Stimulated activated CD4-positive, alpha-beta T cell treated with anti-CD3 and anti-CD28 coated beads, Interleukin-2, amount 100 ng/mL, for 24 hours (primary cell): Measurements from ENCODE around the gene TMC3.
"Not testable (repeated sequence)": the region's sequence is repeated elsewhere in the genome, so short reads cannot be mapped to it uniquely, and the experiment has no call there.

Experiments
- DNase-seq, 2 donors: peaks; one replicate each; pipeline ENCODE4 v3.0.0-alpha.2; 2020

TMC3 gene

GRCh38 chr15:81343371-81343770 lies 30.6 kb downstream of the TMC3 start:
- DNase-seq = no peak

DNA sequence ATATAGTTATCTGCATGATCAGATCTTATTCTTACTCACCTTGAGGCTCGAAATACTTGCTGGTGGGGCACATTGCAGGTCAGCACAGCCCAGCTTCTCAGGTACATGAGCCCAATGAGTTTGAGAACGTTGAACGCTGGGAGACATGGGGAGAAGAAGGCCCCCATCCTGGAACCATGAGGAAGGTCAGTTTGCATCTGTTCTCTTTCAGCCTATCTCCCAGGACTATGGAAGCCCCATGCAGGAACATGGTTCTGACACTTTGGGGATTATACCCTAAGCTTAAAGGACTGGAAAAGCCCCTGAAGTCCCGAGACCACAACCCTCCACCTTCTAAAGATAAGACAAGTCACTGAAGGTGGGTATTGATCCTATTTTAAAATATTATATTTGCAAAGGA lies 32.7 kb downstream of the TMC3 start:
- DNase-seq = no peak

DNA sequence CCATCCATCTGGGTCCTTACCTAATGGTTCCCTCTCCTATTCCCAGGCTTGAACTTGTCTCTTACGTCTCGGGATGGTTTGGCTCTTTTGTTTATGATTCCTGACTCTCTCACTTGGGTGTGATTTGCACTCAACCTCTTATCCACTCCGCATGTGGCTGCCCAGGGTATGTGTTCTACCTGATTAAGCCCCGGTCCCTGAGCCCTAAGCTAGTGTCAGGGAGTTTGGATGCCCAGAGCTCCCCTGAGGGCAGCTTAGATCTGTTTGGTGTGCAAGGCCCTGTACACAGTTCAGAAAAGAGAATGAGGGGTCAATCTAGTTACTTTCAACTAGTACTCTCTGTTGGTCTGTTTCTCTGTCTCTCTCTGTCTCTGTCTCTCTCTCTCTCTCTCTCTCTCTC lies 34.2 kb downstream of the TMC3 start:
- DNase-seq = no peak

- no peak for DNase-seq
These were observed 34.7 kb downstream of the TMC3 start for GRCh38 chr15:81339321-81339720.

- DNase-seq = no peak
These were observed 35.6 kb downstream of the TMC3 start for GRCh38 chr15:81338170-81339007.

DNA sequence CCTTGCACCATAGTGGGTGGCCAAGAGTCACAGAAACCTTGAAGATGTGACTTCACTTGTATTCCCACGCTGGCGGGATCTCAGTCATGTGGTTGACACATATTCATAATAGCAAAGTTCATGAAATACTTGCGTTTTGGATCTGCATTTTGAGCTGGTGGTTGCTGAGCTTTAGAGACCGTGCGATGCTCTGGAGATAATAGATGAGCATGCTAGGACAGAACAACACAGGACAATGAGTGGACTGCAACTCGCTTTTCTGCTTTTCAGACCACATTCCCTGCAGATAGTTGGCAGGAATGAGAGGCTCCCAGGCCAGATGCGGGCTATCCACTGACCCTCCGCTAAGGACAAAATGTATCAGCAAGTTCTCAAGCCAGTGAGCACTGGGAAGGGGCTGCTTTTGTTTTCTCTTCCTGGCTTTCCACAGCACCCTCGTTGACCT lies 36.3 kb downstream of the TMC3 start:
- DNase-seq = no peak

DNA sequence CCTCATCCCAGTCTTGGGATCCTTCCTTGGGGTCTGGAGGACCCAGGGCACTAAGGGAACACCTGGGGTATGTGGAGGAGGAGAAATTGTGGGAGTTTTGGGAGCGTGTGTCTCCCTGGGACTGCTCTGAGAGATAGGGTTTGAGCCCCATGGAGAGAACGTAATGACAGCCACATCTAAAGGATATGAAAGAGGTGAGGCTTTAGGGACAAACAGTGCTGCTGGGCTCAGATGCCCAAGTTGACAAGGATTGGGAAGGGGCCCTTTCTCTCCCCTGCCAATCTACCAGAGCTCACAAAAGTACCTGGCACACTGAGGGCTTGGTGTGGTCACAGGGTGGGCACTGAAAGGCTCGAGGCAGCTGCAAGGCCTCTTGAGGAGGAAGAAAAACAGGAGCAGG lies 36.8 kb downstream of the TMC3 start:
- no peak for DNase-seq

- DNase-seq = peak; percentile 33 to 42
These were observed 37.4 kb downstream of the TMC3 start for GRCh38 chr15:81336568-81336967.

DNA sequence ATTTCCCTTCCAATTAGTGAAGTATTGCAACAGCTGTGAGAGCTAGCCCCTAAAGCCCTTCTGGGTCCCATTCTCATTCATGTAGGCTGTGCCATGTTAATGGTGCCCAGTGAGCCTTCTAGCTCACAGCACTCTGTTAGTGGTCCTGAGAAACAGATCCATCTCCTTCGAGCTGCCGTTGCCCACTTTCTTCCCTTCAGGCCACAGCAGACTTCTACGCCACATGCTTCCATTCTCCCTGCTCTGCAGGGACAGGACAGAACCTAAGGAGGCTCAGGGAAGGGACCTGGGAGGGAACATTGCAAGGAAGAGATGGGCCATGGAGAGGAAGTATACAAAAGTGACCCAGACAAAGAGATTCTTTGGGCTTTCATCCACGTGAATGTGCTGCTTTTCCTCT lies 38.4 kb downstream of the TMC3 start:
- no peak for DNase-seq

DNA sequence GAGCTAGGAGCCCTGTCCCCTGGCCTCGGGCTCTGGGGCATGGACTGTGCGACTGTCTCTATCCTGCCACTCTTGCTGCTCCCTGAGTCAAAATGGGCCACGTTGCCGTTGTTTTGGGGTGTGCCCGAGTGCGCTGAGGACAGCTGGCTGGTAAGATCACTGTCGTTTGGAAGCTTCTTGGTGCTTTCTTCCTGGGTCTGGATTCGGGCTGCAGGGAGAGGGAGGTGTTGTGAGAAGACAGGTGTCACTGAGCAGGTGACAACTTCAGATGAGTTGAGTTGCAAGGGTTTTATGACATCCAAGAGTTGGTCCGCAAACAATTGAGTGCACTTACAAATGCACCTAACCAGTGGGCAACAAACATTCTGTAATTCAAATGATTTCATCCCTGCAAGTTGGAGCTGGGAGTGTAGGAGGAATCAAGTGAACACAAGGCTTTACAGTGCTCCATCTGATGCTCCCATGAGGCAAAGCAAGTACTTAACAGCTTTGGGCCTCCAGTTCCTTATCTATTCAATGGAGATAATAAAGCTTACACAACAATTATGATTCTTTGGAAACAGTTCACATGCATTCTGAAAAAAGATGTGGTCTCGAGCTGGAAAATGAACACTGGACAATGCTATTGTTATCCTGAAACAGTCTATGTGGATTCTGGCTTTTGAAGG lies 39.1 kb downstream of the TMC3 start:
- DNase-seq = no peak

DNA sequence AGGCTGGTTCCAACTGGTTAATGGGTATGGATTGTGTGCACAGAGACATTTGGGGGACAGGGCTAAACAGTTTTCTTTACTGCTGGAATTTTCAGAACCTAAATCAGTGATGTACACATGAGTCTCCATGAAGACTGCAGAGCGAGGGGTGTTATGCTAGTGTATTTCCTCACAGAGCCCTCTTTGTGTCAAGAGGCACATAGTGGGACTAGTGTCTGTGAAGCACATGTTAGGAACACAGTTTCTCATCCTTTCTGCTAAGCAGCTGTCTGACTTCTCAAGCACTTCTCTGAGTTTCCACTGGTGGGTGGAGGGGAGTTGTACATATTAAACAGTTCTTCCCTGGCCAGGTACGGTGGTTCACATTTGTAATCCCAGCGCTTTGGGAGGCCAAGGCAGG lies 40.6 kb downstream of the TMC3 start:
- no peak for DNase-seq

GRCh38 chr15:81332326-81332725 lies 41.7 kb downstream of the TMC3 start:
- no peak for DNase-seq

DNA sequence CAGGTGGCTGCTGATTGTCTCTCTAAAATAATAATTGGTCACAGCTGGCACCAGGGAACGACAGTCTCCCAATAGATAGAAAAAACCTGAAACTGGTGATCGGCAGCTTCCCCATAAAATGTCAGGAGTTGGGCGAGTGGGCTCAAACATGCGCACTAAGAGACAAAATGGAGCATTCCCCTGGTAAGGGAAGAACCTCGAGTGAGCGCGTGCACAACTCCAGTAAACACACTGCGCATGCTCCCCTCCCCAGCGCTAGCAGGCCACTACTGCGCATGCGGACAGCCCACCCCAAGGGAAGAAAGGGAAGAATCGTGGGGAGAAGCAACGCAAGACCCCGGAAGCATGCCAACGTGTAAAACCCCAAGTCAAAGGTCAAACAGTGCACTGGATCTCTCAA lies 42.4 kb downstream of the TMC3 start:
- no peak for DNase-seq

DNA sequence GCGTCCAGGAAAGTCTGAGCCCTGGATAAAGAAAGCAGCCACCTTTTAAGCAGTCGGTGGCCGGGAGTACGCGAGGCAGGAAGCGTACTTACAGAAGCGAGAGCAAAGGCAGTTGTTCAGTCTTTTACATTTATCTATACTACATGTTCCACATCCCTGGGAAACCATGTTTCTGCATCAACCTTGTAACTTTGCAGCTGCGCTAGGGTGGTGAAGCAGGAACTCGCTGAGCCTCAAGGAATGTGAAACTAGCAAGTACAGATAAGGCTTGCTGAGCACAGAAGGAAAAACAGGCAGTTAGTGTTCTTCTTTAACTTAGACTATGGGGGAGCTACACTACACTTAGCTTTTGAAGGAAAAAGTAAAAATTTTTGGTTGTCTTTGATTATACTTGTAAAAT lies 42.9 kb downstream of the TMC3 start:
- not testable (repeated sequence) for DNase-seq

DNA sequence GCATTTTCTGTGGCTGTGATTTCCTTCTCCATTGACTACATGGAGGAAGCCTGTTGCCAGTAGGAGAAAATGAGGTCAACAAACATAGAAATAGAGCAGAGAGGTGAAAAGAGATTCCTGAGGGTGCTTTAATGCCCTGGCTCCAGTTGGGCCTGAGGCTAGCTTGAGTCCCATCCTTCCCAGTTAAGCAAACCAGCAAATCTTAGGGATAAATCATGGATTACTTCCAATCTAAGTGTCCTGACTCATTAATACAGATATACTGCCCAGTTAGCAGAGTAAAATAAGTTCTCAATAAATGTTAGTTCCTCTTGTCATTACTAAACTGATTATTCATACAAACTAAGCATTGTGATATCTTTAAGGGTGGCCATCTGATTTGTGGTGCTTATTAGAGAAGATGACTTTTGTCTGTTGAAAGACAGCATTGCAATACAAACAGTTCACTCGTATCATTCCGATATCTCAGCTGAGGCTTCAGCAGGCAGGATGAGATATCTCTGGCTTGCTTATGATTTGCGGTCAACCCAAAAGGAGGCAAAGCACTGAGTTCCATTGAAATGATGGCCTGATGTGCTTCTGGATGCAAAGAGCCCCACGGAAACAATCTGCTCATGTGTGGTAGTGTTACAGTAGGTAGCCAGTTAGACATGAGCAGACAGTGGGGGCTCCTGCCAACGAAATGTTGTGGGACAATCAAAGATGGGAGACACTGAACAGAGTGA lies 43.5 kb downstream of the TMC3 start:
- no peak for DNase-seq

- no peak for DNase-seq
These were observed 44.6 kb downstream of the TMC3 start for GRCh38 chr15:81329446-81329845.

DNA sequence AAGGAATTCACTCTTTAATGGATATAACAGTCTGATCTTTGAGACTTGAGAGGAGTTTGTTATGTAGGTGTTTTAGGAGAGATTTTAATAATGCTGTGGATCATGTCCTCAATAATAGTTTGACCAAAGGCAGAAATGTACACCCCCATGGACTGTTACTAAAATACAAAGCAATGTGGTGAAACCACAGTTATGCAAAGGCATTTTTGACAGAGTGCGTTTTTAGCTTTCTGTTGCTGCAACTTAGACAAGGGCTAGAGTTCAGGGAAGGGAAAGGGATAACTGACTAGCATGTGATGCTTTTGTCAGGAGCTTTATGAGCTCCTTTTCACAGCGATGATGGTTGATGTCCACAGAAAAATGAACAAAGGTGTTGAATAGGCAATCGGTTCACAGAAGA lies 46.5 kb downstream of the TMC3 start:
- DNase-seq = no peak

DNA sequence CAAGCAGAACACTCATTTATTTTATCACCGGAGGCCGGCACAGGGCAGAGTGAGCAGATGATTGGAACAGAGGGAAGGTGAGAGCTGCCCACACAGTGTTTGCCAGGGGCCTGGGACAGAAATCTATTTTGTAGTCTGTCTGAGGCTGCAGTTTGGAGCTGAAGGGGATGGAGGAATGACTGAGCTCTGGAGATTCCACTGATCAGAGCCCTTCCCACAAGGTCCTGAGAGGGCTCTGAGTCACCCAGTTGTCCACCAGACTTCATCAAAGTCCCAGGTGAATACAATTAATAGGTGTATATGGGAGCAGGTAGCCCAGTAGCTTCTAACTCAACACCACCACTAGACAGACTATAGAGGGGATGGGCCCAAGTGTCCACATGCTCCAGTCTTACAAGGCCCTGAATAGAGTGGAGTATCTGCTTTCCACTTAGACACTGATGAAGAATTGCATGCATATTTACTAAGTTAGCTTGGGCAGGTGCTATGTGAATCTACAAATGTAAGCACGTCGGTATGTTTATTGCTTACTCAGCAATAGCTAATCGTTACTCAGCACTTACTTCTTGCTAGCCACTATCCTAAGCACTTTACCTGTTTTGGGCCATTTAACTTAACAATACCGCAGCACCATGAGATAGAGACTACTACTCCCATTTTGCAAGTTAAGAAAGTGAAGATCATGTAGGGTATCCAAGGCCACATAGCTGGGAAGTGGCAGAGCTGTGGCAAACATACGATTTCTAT lies 47.4 kb downstream of the TMC3 start:
- DNase-seq = no peak

GRCh38 chr15:81323944-81324881 lies 49.8 kb downstream of the TMC3 start, which contains the start of gene STARD5:
STARD5 (minus strand) TSS chr15:81324141; CDS start chr15:81324099, 42 bp downstream.
- DNase-seq = peak; percentile 98 to 99

GRCh38 chr15:81323559-81323943 lies 50.5 kb downstream of the TMC3 start:
- no peak for DNase-seq

- no peak for DNase-seq
These were observed 51.2 kb downstream of the TMC3 start for GRCh38 chr15:81322676-81323253.
